NCI-H345 treated with DMSO at 0.1 percent for 48 hours (cell line): Measurements from ENCODE around the gene KRT13.
"Not testable (repeated sequence)": the region's sequence is repeated elsewhere in the genome, so short reads cannot be mapped to it uniquely, and the experiment has no call there.

Experiments used
- DNase-seq: peaks from one replicate; lab custom pipeline; 2025; ENCODE audit not compliant: unreplicated experiment; lab: John Stamatoyannopoulos, UW

The KRT13 gene

DNA sequence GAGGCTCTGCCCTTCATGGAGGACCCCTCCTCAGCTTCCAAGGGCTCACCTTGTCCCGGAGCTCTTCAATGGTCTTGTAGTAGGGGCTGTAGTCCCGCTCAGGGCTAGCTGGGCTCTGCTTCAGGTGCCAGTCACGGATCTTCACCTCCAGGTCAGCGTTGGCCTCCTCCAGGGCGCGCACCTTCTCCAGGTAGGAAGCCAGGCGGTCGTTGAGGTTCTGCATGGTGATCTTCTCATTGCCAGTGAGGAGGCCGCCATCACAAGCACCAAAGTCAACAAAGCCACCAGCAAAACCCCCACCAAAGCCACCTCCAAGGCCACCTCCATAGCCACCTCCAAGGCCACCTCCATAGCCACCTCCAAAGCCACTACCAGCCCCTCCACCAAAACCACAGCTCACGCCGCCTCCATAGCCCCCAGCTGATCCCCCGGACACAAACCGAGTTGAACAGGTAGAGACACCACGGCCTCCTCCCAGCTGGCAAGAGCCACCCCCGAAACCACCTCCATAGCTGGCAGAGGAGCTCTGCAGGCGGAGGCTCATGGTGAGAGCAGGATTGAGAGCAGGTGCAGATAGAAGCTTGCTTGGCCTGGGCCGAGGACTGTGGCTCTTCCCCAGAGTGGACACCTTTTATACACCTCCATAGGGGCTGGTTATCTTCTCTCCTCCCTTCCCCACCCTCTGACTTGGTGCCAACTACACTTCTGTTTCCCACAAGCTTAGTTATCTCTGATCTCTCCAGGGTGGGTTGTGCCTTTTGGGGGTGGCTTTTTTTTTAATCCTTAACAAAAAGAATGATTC lies at the start of gene KRT13:
Gene KRT13, minus strand, starts transcription at position 606 of the 802 bp plus-strand sequence. Its CDS starts 62 bp downstream, at position 544.
- DNase-seq, result no peak

DNA sequence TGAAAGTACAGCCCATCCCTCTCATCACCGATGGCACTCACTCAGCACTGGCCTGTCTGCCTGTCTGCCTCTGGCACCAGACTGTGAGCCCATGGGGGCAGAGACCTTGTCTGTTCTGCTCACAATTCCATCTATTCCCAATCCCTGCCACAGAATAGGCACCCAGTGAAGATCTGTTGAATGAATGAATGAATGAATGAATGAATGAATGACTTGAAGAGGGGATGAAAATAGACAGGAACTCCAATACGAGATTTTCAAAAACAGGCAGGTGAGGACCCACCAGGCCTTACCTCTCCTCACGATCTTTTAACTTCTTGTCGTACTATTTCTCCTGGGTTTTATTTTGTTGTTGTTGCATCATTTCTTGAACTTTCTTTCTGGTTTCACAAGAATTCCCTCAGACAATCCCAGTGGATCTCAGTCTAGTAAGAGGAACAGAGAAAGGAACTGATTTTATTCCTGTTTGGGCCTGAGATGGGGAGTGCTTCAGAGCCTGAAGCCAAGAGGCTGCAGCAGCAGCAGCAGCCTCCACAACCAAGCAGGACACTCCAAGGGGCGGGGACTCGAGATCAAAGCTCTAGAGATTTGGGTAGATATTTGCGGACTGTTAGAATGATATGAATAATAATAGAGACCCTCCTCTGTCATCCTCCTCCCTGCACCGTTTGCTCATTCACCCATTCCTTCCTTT lies 48.7 kb upstream of the KRT13 start:
- DNase-seq, result no peak

DNA sequence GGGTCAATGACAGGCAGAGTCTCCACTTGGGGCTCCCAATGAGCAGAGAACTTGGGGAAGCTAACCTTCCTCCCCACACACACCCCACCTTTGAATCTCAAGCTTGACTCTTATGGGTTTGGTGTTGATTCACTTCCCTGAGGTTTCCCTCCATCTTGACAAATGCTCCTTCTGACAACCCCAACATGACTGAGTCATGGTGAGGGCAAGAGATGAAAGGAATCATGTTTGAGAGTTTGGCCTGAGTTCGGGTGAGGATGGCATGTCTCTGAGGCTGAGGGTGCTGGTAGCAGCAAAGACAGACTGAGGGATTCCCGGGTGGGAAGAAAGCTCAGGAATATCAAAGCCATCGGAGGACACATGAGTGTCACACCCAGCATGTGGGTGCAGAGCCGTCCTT lies 47.8 kb upstream of the KRT13 start:
- DNase-seq, result no peak

DNA sequence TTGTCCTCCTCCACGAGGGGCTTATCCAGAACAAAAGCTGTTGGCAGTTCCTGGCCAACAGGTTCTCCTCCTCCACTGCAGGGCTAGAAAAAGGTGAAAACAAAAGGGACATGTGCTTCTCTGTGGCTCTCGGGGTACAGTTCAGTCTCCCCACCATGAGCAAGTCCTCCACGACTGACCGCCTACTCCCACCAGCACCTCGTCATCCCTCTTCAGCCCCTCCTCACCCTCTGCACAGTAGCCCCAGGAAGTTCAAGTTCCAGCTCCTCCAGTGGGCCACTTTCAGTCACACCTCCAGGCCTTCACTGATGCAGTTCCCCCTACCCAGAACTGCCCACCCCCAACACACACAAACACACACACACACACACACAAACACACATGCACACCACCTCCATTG lies 47.0 kb upstream of the KRT13 start:
- DNase-seq, result no peak

DNA sequence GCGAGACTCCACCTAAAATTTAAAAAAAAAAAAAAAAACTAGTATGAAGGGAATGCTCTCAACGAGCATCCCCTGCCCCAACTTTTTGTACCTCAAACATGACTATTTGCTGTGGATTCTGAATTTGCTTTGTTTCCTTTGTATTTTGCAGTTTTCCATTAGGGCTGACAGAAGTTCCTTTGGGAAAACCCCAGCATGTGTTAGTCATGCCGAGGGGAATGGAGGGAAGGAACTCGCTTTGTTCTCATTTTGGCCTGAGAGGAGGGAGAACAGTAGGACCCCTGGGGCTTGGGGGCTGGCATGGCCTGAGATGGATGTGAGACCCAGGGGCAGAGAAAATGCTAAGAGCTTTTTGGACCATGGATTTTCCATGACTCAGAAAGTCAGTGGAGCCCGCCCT lies 46.0 kb upstream of the KRT13 start:
- DNase-seq, result no peak

DNA sequence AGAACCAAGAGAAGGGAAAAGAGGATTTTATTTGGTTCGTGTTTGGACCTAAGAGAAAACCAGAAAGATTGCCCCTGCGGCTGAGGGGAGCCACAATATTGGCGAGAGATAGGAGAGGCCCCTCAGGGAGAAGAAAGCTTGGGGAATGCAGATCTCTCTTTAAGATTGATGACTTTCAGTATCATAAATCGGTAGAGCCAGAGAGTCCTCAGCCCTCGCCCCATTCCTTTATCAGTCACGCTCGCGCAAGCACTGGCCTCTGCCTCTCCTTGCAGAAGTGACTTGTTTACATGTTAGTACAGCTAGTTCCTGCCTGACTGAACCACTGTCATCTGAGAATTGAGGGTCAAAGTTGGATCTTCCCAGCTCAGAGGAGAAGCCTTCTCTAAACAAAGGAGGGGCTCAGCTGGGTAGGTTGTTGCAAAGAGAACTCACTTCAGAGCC lies 44.2 kb upstream of the KRT13 start:
- DNase-seq, result no peak

DNA sequence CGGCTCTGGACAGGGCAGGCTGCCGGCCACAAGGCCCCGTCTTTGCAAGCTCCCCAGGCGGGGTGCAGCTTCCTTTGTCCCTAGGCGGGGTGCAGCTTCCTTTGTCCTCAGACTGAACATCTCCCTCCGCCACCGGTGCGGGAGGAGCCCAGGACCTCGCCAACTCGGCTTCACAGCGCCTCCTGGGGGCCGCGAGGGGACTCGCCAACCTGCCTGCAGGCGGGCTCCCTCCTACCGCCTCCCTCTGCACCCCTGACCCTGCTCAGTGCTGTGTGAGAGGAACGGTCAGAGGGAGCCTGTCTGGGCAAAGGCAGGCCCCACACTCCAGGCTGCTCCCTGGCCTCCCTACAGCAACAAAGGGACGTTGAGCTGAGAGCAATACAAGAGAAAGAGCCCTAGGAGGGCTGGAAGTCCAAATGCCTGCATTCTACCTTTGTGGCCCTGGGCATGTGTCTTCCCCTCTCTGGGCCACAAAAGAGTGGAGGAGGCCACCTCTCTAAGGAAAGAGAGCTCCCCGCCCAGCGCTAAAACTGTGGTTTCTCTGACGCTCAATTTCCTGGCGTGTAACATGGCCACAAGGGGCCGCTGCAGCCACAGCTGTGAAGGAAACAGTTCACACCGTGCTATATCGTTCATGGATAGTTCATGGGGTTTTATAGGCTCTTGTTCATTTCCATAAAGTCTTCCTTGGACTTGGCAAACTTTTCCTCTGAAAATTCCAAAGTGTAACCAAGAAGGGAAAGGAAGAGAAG lies 43.6 kb upstream of the KRT13 start:
- peak; percentile 55 for DNase-seq

DNA sequence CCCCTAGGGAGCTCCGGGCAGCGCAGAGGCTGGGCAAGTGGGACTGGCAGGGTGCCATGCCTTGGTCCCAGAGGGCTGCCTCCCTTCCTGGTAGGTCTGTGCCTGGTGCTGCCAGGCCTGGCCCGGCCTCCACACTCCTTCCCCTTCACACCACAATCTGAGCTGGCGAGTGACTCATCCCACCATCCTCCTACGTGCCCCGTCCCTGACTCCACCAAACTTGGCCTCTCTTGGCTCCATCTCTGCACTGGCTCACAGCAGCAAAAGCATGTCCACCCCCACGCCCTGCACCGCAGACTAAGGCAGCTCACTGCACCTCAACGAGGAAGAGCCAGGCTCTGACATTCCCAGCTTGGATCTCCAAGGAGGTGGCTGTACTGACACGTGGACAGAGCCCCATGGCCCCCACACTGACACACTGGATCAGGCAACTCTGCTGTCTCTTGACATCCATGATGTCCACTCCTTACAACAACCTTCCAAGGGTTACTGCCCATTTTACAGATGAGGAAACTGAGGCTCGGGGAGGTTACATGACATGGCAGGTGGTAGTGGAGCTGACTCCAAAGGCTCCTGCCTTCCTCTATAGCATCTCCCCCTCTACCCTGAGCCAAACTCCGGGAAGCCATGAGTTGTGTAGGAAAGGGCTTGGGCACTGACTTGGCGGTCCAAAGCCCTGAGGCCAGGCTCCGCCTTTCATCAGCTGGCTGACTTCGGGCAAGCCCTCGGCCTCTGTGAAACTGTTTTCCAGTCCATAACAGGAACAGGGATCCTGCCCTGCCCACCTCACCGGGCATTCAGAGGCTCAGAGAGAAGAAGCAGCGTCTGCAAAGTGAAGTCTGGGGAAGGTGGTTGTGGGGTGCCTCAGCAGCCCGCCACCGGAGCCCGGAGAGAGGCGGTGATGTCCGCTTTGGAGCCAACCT lies 42.8 kb upstream of the KRT13 start:
- DNase-seq, result no peak

DNA sequence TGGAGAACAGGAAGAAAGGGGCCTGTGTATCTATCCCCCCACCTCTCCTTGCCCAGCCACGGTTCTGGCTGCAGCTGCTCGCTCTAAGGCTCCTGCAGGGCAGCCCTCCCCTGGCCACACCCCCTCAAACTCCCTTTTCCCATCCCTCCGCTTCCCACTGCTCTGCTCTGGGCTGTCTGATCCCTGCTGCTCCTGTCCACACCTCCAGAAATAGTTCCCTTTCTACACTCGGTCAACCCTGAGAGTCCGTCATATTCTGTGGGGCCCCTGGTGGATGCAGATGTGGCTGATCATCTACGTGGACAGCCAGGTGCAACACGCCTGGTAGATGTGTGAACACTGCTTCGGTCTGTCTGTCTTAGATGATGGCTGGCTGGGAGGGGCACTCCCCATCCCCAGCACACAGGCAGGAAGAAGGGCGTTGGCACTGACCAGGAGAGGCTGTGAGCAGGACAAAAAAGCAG lies 42.0 kb upstream of the KRT13 start:
- no peak for DNase-seq

DNA sequence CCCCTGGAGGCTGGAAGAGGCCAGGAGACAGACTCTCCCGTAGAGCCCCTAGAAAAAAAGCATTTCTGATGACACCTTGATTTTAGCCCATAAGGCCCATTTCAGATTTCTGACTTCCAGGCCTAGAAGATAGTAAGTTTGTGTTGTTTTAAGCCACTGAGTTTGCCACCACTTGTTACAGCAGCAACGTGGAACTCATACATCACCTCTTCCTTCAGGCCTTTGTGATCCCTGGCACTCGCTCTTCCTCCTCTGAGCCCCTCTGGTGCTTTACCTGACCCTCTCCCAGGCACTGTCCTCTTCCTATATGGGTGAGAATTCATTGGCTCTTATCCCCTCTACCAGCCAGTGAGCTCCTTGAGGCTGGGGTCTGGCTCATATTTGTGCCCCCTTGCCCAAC lies 41.4 kb upstream of the KRT13 start:
- DNase-seq, result no peak

DNA sequence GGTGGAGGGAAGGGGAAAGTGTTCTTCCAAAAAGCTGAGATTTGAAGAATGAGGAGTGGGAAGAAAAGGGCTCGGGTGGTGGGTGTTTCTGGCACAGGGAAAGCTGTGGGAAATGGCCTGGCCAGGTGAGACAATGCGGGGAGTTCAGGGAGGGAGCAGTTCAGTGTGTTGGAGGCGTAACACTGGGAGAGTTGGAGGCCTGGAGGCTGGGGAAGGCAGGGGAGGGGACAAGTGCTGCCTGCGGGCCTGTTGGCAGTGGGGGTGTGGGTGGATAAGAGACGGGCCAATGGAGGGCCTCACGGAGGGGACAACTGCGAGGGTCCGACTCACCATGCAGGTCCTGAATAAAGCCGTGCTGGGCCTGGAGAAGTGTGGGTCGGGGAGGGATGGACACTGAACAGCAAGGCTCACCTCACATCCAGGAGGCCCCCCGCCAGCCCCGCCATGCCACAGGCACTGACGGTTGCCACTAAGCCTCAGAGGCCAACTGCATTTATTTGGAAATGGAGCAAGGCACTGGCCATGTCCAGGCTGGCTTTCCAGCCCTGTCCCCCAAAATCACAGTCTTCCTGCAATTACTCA lies 40.5 kb upstream of the KRT13 start:
- DNase-seq, result no peak

DNA sequence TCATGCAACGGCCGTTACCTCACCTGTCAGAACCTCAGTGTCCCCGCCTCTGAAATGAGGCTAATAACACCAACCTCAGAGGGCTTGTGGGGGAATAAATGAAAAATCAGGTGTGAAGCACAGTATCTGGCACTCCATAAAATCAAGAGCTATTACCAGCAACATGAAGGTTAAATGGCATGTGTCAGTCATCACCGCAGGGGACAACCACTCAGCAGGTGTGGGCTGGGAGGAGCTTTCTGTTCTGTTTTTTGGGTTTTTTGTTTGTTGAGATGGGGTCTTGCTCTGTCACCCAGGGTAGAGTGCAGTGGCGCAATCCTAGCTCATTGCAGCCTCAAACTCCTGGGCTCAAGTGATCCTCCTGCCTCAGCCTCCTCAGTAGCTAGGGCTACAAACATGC lies 39.5 kb upstream of the KRT13 start:
- DNase-seq, result no peak

DNA sequence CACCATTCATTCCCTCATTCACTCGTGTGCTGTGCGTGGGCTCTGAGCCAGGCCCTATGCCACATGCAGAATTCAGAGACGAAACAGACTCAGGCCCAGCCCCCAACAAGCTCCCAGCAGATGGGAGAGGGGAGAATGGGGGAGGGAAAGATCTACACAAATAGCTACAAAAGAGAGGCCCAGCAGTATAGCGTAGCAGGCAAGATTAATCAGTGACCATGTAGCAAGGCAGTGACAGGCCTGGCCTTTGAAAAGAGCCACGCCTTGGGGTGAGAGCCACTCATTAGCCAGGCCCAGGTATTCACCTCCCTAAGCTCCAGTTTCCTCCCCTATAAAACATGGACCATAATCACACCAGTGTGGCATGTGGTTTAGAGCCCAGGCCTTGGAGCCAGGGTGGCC lies 39.1 kb upstream of the KRT13 start:
- no peak for DNase-seq

DNA sequence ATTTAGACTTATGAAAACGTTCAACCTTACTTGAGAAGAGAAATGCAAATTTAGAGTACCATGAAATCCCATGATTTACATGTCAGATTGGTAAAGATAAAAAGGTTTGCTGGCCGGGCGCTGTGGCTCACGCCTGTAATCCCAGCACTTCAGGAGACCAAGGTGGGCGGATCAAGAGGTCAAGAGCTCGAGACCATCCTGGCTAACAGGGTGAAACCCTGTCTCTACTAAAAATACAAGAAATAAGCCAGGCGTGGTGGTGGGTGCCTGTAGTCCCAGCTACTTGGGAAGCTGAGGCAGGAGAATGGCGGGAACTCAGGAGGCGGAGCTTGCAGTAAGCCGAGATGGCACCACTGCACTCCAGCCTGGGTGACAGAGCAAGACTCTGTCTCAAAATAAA lies 37.4 kb upstream of the KRT13 start:
- not testable (repeated sequence) for DNase-seq

DNA sequence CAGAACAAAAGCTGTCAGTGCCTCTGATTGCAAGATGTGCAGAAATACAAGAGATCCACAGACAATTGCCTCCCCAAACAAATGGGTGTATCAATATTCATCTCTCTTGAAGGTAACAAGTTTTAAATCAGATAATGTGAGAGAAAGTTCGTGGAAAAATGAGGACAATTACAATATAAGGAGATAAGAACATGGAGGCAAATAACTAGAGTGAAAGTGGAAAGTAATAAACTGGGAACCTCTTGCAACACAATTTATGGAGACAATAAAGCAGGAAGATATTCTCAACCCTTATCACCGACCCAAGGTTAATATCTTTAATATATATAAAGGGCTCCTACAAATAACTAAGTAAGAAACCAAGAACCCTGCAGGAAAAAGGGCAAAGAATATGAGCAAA lies 36.9 kb upstream of the KRT13 start:
- no peak for DNase-seq

DNA sequence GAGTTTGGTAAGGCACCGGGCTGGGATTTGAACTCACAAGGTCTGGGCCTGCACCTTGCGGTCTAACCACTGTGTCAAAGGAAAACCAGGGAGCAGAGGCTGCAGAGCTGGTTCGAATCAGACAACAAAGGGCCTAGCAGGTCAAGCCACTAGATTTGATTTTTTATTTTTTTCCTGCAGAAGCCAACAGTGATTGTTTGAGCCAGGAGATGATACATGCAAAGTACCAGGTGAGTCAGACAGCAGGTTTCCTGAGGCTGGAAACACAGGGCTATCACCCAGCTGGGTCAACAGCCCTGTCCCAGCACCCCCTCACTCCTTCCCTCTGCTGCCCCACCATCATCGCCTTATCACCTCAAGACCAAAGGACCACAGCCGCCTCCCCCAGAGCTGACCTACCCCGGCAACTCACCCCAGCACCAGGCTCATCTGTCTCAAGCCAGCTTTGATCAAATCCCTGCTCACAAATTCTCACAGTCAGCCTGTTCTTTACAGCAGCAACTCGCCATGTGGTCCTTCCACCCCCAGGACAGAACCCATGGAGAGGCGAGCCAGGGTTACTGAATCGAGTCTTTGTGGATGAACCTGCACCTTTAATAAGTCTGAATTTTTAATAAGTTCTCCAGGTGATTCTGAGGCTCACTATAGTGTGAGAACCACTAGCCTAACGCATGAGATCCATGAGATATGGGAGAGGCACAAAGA lies 35.7 kb upstream of the KRT13 start:
- DNase-seq, result no peak

DNA sequence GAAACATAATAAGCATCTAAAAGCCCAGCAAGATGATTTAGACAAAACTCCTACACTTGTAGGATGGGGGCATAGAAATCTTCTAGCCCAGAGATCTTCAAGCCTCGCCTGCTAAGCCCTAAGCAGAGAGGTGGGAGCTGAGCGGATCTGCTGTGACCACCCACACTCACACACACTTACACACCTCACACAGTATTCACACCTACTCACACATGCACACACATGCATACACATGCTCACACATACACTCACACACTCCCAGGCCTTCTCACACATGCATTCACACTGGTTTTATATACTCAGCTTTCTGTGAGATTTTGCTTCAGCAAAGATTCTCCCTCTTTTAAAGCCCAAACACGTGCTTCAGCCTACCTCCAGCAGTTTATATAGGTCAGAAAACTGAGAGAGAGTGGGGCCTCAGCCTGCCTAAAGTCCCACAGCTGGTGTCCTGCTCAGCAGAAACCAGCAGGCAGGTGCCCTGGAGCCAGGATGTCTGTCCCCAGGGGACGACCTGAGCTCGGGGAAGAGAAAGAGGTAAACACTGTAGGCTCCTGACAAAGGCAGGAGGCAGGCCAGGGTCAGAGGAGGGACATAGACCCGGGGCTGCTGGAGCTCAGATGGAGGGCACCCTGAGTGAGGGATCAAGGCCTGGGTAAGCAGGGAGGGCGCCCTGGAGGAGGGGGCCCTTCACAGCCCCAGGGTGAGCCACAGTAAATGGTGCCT lies 34.7 kb upstream of the KRT13 start:
- no peak for DNase-seq

DNA sequence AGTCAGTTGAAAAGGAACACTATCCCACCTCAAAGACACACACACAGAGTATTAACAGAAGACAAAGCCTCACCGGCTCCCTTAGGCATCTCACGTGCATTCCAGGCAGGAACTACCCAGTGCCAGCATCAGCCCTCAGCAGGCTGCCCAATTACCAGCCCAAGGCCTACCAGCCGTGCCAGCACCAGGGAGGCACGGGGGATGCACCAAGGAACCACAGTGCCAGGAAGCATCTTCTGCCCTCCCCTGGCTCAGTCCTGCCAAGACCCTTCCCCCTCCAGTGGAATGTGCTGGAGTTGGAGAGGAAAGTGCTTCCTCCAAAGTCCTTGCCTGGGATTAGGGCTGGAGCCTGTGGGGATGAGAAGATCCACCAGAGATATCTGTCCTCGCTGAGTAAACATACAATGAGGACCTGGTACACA lies 33.7 kb upstream of the KRT13 start:
- DNase-seq, result no peak

DNA sequence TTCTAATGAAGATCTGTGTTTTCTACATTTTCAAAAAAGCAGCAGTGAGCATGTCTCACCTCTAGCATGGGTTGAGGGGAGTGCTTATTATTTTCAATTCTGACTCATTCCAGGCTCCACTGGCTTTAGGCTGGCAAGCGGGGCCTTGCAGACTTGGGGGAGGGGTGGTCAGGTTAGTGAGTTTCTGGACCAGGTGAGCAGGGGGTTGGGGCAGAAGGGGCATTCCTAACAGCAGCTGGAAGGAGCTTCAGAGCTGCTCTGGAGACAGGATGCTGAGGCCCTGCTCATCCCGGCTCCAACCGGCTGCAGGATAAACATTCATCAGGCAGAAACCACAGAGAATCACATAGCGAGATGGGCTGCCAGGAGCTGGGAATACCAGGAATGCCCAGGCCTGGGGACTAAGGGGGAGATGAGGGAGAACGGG lies 33.2 kb upstream of the KRT13 start:
- no peak for DNase-seq
